SK-N-MC (cell line): Measurements from ENCODE around the gene PHYH.

Source experiments
- EZH2 ChIP-seq: fragments of 200-600 bp; sonication (generic); IDR thresholded peaks from one replicate; pipeline ENCODE4 v1.6.1; 2017; ENCODE audit warnings: antibody characterized with exemption
- FOXP2 ChIP-seq: optimal IDR thresholded peaks from 2 replicates; pipeline ENCODE3; 2011; ENCODE audit warnings: mild to moderate bottlenecking, moderate library complexity; ENCODE audit not compliant: insufficient read depth; ENCODE audit errors: extremely low read length, control extremely low read depth
- POLR2AphosphoS5 ChIP-seq: IDR thresholded peaks from 2 replicates; pipeline ENCODE4 v1.6.1; 2012; ENCODE audit warnings: mild to moderate bottlenecking, low read depth, low read length, borderline replicate concordance

GRCh38 chr10:13302821-13303555, 3.1 kb upstream of the PHYH start:
- no peak for TF ChIP-seq EZH2
- TF ChIP-seq POLR2AphosphoS5, result no peak
- no peak for TF ChIP-seq FOXP2
